ENCODE results near the gene BRI3BP.
"Not testable (repeated sequence)": the region's sequence is repeated elsewhere in the genome, so short reads cannot be mapped to it uniquely, and the experiment has no call there.

BRI3BP gene

DNA sequence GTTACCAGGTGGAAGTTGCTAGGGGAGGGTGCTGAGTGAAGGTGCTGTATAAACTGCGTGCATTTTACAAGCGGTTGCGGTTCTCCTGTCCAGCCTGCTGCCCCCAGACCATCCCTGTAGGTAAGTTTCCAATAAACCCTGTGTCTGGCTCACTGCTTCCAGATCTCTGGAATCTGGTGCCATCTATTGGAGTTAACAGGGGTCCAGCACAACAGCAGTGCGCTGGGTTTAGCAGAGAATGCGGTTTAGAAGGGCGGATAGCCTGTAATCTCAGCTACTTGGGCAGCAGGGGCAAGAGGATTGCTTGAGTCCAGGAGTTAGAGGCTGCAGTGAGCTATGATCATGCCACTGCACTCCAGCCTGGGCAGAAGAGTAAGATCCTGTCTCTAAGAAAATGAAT, 76.7 kb downstream of the BRI3BP start:
- DNase-seq = no peak

DNA sequence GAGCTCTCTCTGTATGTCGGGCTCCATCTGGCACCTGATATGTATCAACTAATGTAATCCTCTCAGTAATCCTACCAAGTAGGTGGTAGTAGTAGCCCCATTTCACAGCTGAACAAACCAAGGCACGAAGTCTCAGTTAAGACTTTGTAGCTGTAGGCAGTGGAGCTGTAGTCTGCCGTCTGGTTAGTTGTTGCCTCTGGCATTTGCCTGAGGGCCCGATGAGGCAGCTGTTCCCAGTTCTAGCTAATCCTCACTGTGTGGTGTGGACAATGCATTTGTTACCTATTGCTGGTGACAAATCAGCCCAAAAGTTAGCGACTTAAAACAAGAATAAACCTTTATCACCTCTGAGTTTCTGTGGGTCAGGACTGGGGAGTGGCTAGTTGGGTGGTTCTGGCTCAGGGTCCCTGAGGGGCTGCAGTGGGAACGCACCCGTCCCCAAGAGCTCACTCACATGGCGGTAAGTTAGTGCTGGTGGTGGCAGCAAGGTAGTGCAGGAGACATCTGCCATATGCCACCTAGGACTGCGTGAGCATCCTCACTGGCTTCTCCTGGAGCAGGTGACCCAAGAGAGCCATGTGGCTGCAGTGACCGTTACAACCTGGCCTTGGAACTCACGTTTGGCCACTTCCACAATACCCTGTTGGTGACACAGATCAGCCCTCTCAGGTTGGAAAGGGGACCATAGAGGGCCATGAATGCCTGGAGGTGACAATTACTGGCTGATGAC, 77.4 kb downstream of the BRI3BP start:
- no peak for DNase-seq

GRCh38 chr12:125071456-125071855, 78.0 kb downstream of the BRI3BP start:
- DNase-seq = no peak

- DNase-seq = no peak
Measured at GRCh38 chr12:125072496-125072895, 79.1 kb downstream of the BRI3BP start.

DNA sequence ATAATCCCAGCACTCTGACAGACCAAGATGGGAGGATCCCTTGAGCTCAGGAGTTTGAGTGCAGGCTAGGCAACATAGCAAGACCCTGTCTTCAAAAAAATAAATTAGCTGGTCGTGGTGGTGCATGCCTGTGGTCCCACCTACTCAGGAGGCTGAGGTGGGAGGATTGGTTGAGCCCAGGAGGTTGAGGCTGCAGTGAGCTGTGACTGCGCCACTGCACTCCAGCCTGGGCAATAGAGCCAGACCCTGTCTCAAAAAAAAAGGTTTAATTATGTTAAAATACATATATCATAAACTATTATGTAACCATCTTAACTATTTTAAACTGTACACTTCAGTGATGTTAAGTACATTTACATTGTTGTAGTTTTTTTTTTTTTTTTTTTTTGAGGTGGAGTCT, 80.8 kb downstream of the BRI3BP start:
- DNase-seq = not testable (repeated sequence)

GRCh38 chr12:125076103-125076502, 82.7 kb downstream of the BRI3BP start:
- no peak for DNase-seq

DNA sequence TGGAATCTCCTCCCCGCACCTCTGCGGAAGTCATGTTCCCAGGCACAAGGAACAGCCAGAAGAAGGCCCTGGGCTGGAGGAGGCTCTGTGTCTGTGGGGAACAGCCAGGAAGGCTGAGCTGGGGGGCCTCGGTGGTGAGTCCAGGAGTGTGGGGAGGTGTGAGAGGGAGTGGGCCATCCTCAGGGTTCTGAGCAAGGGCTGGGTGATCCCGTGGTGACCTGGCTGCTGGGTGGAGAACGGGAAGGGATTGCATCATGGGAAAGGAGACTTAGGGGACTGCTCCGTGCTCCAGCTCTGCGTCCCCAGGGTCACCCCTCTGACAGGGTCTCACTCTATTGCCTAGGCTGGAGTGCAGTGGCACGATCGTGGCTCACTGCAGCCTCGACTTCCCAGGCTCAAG, 85.6 kb downstream of the BRI3BP start:
- DNase-seq = no peak

DNA sequence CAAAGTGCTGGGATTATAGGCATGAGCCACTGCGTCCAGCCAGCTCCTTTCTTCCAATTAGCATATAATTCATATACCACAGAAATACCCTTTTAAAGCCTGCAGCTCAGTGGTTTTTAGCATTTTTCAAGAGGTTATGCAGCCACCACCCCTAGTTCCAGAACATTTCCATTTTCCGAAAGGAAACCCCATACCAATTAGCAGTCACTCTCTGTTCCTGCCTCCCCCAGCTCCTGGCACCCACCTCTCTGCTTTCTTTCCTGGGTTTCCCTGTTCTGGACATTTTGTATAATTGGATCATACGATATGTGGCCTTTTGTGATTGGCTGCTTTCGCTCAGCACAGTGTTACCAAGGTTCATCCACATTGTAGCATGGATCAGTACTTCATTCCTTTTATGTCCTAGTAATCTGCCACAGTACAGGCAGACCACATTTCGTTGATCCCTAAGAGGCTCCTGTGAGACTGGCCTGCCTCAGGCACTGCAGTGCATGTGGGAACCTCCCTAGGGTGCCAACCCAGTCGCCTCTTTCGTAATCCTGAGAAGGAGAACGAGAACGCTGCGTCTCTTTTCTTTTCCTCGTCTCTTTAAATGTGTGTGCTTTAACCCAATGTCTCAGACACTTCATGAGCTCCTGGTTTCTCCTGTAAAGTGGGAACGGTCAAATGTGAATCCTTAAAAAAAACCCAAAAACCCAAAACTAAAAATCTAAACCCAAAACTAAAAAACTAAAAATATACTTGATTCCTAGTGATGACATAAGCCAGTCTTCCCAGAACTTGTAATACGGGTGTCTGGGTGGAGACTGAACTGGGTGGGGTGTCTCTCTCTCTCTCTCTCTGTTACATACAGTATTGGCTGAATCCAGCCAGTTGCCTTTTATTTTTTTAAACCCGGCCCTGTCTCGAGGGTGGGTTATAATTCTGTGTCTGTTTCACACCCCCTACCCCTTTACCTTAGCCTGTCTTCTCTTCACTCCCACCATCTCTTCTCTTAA, 86.5 kb downstream of the BRI3BP start:
- DNase-seq = no peak

Data from NCI-H146 (cell line).